GF-D8 (cell line): ENCODE data around the gene LMBRD2.

Experiments
- DNase-seq: peaks from one replicate; lab custom pipeline; 2025; lab: John Stamatoyannopoulos, UW

LMBRD2 gene

DNA sequence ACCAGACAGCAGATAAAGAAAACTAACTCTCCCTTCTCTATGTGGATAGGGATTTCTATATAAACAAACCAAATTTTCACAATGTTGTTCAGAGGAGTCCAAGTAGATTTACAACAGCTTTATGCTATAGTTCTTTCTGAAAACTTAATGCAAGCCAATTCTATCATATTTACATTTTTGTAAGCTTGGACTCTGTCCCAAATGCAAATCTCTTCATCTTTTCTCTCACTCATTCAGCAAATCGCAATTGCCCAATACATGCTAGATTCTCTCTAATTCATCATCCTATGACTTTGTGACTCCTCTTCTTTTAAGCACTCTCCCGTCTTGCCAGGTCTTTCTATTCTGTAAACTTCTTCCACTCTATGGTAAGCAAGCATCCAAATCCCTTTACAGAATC, 45.9 kb downstream of the LMBRD2 start:
- DNase-seq = no peak

DNA sequence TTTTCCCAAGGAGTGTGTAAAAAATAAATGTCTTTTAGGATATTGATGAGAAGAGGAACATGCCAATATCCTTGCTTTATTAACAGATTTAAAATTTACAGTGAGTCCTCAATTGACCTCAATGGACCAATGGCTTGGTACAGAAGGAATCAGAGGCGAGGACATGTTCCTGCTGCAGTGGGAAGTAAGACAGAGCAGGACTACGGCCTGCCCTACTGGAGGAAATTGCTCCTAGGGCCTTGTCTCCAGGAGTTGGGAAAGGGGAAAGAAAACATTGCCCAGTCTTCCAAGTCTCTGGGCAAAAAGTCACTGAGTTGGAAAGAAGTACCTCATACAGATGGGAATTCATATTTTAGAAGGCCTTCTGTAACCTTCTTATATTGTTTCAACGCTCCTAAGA, 51.9 kb downstream of the LMBRD2 start:
- no peak for DNase-seq

DNA sequence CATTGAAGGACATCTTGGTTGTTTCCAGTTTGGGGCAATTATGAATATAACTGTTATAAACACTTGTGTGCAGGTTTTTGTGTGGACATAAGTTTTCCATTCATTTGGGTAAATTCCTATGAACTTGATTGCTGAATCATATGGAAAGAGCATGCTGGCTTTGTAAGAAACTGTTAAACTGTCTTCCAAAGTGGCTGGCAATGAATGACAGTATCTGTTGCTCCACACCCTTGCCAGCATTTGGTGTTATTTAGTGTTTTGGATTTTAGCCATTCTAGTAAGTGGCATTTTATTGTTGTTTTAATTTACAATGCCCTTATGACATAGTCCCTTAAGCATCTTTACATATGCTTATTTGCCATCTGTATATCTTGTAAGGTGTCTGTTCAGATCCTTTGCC, 55.2 kb downstream of the LMBRD2 start:
- DNase-seq = no peak

DNA sequence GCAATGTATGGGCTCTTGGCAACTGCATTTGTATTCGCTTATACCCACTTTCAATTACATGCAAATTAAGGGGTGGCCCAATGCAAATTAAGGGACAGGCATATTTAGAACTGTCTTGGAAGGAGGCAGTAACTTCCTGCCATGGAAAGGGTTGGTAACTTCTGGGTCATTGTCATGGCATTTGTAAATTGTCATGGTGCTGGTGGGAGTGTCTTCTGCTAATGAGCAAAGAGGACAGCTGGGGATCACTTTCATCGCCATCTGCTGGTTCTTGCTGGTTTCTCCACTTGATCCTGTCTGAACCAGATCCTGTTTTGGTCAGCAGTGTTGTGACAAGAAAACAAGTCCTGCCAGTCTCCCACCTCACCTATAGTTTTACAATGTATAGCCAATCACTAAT, 61.7 kb downstream of the LMBRD2 start:
- peak; percentile 0 for DNase-seq

DNA sequence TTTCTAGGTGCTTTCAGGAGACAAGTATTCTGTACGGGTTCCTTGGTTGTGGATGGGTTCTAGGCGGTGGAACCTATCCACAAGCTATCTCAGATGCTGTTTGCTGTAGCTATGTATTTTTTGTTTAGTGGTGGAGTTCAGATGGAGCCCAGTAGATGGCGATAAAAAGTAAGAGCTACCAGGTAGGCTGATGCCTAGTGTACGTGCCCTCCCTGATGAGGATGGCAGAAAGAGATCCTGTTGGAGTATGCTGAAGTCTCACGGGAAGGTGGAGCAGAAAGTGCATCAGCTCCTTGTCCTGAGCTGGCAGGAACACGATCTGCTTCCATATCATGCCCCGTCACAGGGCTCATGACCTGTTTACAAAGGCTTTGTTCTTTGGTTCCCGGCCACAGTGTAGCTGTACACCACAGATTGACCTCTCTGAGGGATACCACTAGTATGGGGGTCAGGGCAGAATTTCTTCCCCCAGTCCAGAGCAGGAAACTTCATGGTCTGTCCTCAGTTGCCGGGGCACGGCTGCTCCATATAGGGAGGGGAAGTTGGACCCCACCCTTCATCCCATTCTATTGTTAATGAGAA, 72.4 kb downstream of the LMBRD2 start:
- peak; percentile 18 for DNase-seq

DNA sequence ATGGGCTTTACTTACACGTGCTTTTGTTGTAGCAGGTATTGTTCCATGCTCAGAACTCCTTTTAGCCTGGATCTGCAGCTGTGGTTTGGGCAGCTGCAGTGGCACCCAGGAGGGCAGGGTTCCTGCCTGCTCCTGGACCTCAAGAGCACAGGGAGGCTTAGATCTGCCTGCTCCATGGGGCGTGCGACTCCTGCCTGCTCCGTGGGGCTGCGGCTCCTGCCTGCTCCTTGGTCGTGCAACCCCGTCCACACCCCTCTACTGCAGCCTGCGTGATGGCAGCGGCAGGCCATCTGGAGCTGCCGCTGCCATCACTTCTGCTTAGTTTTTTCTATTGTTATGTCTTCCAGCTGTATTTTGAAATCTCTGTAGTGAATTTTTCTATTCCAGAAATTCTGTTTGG, 73.3 kb downstream of the LMBRD2 start:
- no peak for DNase-seq

DNA sequence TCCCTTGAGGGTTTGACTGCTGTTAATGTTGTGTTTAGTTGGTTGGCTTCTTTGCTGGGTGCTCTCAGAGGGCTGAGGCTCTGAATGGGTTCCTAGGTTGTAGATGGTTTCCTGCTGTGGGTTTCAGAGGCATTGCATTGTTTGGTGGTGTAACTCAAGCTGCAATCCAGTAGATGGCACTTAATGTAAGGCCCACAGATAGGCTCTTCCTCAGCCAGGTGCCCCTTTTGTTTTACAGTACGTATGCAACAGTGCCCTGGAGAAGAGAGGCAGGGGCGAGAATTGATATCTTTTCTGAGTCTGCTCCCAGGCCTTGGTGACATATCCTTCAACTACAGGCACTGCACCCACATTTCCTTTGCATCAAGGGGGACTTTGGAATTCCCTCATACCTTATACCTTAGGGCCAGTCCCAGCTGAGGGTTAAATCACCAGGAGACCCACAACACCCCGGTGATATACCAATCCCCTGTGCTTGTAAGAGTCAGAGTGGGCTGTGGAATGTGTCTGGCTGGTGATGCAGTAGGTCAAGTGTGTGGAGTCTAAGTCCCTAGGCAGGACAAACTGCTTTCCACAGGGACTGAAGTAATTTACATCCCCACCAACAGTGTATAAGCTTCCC, 78.0 kb downstream of the LMBRD2 start:
- peak; percentile 50 for DNase-seq

DNA sequence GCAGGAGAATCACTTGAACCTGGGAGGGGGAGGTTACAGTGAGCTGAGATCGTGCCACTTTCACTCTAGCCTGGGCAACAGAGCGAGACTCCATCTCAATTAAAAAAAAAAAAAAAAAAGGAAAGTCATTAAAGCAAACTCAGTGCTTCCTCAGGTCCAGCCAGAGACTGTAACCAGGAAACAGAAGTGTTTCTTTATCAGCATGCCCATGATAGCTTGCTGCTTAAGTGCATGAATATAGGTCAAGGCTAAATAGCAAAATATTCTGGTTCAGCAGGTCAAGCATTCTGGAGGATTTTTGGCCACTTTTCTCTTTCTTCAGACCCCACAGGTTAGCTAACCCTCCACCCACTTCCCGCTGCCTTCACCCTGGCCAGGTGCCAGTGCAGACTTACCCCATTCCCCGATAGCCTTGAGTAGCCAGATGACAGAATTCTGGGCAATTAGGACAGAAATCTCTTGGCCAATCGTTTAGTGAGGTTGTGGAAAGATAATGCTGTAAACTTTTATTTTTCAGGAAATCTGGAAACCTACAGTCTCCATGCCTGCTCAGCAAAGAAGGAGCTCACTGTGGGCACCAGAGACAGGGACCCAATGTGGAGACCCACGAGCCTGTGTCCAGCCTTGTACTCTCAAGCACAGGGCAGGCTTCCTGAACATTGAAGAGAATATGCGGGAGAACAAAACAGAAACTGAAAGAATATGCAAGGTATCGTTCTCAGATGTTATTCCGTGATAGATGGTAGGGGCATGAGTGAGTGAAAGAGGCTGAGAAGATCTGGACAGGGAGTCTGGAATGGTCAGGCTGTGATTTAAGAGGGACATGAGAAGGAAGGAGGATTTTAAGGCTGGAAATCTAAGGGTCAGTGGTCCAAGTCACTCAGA, 80.8 kb downstream of the LMBRD2 start:
- DNase-seq = no peak

DNA sequence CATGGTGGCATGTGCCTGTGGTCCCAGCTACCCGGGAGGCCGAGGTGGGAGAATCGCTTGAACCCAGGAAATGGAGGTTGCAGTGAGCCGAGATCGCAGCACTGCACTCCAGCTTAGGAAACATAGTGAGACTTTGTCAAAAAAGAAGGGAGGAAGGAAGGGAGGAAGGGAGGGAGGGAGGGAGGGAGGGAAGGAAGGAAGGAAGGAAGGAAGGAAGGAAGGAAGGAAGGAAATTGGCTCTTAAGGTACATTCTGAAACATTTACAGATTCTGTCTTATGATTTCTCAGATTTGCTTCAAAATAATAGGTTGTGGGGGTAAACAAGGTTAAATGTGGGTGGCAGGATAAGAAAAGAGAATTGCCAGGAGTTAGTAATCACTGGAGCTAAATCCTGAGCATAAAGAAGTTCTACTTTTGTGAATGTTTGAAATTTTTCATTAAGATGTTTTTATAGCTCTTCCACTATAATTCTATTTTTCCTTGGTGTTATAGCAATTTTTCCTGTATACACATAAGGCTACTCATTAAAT, 82.9 kb downstream of the LMBRD2 start:
- DNase-seq = no peak

DNA sequence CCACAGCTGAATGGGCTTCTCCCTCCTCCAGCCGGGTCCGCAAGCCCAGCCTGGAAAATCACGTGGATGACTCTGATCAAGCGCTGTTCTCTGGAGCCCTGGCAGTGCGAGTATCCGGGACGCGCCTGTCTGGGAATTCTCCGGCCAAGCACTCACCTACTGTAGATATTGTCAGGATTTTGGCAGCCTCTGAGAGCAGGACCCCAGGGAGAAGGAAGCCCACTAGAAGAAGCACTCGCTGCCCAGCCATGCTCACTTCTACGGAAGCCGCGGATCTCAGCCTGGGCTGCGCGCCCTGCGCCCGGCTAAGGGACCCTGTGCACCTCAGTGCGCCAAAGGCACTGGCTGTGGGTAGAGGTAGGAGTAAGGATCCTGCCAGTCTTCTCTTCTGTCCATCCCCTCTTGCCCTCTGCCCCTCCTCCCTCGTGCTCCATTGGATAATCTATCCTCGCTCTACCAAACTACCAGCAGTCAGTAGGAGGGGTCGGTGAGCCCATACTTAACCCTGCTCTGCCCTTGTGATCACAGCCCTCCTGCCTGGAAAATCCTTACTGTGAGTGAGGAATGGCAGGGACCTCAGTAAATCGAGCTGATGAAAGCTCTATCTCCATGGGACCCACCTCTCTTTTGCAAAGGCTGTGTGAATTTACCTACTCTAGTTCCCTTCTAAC, 85.0 kb downstream of the LMBRD2 start, which contains the start of gene UGT3A2:
Gene UGT3A2, minus strand, starts transcription at position 343 of the 671 bp plus-strand sequence. Its CDS starts 93 bp downstream, at position 250.
- peak; percentile 60 for DNase-seq

DNA sequence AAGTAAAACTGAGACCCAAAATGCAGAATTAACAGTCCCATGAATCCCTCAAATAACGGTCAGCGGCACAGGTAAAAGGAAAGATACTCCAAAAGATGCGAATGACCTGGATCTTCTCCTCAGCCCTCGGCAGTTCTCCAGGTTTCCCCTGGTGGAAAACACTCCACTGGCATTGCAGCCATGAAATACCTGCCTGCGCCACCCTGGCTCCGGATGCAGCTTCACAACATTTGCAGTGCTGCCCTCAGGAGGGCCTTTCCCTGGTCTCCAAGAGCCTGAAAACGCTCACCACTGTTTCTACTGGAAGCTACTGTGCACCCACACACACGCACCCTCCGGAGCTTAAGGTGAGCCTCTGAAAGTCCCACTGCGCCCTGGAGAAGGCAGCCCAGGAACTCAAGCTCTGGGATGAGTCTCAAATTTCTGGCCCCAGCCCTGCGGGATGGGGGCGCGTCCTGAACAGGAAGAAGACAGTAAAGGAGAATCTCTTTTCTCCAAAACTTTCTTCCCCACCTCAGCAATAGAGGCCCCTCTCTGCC, 85.6 kb downstream of the LMBRD2 start:
- no peak for DNase-seq

DNA sequence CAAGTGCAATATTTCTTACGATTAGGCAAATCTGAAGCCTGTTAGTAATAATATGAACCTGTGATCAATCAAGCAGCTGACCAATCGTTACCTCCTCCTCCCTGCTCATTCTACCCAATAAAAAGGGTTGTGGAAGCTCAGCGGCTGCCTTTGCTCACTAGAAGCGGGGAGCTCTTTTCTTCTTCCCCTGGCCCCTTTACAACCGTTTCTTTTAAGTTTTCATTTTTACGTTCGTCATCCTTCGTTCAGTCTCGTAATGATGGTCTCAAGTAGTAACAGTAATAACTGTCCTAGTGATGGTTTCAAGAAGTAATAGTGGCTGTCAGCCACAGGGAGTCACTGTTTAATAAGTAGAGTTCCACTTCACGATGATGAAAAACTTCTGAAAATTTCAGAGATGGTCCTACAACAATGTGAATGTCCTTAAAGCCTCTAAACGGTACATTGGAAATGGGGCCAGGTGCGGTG, 91.2 kb downstream of the LMBRD2 start:
- no peak for DNase-seq

DNA sequence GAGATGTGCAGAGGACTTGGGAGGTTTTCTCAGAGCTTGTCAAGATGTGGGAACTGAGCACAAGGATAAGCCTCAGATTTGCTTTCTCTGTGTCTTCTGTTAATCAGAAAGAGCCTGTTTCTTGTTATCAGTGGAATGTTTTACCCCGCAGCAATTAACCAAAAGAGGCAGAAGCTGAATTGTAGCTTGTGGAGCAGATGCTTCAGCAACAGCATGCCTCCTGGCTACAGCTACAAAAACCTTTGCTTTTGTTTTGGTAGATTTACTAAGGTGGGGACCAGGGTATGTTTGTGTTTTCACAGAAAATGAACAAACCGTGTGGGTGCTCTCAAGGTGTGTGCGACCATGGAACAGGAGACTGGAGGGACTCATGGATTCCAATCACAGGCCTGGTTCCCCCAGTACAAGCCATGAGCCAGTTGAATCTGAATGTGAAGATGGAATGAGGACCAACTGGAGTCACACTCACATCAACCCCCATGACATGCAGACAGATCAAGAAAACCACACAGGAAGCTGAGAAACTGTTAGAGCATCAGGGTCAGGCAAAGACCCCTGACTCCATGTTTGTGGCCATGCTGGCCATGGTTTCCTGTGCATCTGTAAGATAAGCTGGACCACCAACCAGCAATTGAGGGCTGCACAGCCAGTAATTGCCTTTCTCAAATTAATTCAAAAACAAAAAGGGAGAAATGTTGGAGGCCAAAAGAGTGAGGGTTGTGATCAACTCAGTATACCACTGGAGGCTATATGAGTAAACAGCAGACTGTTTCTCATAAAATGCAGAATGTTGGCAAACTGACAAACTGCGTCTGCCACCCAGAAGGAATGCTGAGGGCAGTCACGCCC, 91.9 kb downstream of the LMBRD2 start:
- DNase-seq = no peak

DNA sequence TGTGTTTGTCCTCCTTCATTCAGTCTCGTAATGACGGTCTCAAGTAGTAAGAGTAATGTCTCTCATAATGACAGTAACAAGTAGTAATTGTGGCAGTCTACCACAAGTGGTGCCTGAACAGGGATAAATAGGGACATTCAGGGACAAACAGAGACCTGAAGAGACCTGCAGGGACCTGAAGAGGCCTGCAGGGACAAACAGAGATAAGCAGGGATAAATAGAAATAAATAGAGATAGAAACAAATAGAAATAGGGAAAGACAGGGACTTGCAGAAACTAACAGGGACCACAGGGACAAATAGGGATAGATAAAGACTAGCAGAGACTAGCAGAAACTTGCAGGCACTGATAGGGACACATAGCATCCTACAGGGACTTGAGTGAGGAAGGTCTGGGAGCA, 92.9 kb downstream of the LMBRD2 start:
- no peak for DNase-seq

DNA sequence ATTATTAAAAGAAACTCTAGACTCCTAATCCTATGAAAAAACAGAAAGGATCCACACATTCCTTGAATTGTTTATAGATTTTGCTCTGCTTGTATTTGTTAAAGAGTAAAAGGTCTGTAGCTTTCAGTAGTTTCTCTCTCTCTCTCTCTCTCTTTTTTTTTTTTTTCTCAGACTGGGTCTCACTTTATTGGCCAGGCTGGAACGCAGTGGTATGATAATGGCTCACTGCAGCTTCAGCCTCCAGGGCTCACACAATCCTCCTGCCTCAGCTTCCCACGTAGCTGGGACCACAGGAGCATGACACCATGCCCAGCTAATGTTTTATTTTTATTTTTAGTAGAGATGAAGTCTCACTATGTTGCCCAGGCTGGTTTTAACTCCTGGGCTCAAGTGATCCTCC, 94.3 kb downstream of the LMBRD2 start:
- no peak for DNase-seq

DNA sequence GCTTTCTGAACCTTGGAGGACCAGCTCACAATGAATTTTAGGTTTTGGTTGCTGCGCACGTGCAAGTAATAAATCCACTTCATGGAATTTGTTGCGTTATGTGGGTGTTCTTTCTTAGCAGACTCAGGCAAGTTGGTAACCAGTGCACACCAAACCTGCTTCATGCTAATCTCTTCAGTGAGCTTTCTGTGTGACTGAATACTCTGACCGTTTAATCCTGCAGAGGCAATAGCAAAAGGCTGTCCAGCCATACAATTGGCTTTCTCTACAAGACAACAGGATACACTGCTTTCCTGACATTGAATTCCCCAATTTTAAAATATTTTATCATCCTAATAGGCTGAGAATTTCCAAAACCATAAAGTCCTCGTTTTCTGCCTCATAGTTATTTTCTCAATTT, 95.3 kb downstream of the LMBRD2 start:
- DNase-seq = peak; percentile 88

DNA sequence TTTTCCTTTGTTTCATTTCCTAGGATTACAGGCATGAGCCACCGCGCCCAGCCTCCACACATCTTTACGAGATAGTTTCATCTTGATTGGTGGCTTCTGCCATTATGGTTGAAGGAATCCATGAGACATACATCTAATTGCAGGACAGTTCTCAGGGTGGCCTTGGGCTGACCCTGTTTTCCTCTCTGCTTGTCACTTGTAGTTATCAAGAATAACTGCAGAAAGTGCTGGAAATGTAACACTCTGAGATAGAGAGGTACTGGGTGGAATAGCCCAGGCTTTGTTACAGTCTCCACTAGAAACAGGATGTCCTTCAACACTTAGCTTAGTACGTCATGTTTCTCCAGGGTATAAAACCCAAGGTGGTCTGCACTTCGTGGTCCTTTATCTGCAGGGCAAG, 95.7 kb downstream of the LMBRD2 start:
- no peak for DNase-seq

DNA sequence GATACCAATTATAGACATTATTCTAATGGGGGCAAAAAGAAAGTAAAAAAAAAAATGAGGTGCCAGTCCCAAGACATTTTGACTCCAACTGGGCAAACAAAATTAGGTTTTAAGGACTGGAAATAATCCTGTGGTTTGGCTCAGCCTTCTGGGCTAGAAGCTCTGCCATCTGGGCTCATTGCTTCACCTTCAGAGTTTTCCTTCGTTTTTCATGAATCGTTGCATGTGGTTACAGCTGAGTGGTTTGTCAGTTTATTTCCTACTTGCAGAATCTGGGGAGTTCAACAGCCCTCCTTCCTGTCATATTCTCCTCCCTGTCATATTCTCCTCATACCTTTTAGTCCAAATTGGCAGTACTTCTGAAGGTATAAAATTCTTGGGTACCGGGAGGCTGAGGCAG, 97.0 kb downstream of the LMBRD2 start:
- DNase-seq = peak; percentile 98

DNA sequence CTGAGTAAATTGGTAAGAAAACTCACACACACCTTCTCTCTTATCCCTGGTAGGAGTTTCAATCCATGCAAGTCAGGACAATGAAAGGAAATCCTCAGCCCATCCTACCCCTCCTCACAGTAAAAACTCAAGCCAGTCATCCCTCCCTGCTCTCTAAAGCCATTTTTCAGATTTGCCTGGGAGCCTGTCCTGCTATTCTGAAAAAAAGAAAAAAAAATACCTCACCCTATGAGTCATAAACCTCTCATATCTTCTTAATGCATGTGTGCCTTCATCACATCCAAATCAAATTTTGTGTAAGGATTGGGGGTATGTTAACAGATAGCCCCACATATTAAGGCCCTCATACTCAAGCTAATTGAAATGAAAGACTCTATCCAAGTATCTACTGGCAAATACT, 99.1 kb downstream of the LMBRD2 start:
- no peak for DNase-seq

DNA sequence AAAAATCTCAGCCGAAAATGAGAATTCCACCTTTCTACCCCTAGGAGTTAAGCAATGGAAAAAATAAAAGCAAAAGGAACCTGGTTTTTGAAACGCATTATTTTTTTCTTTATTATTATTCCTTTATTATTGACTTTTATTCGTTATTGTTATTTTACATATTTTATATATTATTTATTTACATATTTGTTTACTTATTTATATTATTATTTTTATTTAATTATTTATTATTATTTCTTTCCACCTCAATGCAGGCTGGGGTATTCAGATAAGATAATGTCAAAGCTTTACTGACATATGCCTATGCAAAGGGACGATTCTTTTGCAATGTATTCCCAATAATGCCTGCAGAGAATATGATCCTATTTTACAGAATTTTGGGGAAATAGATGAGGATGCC, 101.7 kb downstream of the LMBRD2 start:
- DNase-seq = no peak
